Stomach smooth muscle (tissue), 2 donors: Measurements from ENCODE around the gene SH2D4B.

Experiments used
- H3K27ac ChIP-seq: one replicate; pipeline ENCODE4 v1.7.0; 2013; ENCODE audit warnings: mild to moderate bottlenecking, low read length, inconsistent platforms
- H3K27me3 ChIP-seq, 2 donors: one replicate each; pipeline ENCODE4 v1.7.0; 2013; ENCODE audit warnings: low read length in 2 of 2; ENCODE audit not compliant: insufficient read depth in 2 of 2, control insufficient read depth in 1 of 2
- H3K36me3 ChIP-seq, 2 donors: one replicate each; pipeline ENCODE4 v1.7.0; 2013; ENCODE audit warnings: low read length in 2 of 2; ENCODE audit not compliant: control insufficient read depth in 2 of 2, insufficient read depth in 2 of 2
- H3K4me1 ChIP-seq: one replicate; pipeline ENCODE4 v1.7.0; 2013; ENCODE audit warnings: low read length; ENCODE audit not compliant: control insufficient read depth, insufficient read depth
- H3K4me3 ChIP-seq, 2 donors: one replicate each; pipeline ENCODE4 v1.7.0; 2013; ENCODE audit warnings: low read length in 2 of 2
- H3K9ac ChIP-seq, 2 donors: one replicate each; pipeline ENCODE4 v1.7.0; 2013; ENCODE audit warnings: low read length in 2 of 2, mild to moderate bottlenecking in 1 of 2
- H3K9me3 ChIP-seq, 2 donors: one replicate each; pipeline ENCODE4 v1.7.0; 2013; ENCODE audit warnings: low read length in 2 of 2; ENCODE audit not compliant: control insufficient read depth in 2 of 2
- donor health status: healthy.
- donor health status: Pancreatic carcinoma.

The SH2D4B gene

GRCh38 chr10:80537736-80538480, at the start of gene SH2D4B:
TSS of gene SH2D4B (plus strand) at chr10:80537902. CDS start at chr10:80538332, 430 bp downstream.
- H3K36me3 ChIP-seq: no peaks in the 10 kb centered on the region
- peaks cover 6% of the 10 kb centered on the region for H3K4me1 ChIP-seq
- H3K27ac ChIP-seq: no peak within 1 kb of the TSS
- H3K27me3 ChIP-seq: no peaks in the 10 kb centered on the region
- H3K4me3 ChIP-seq: no peak within 1 kb of the TSS
- no peak within 1 kb of the TSS for H3K9ac ChIP-seq
- no peaks in the 10 kb centered on the region for H3K9me3 ChIP-seq

GRCh38 chr10:80488539-80489066, 49.1 kb upstream of the SH2D4B start:
- Histone ChIP-seq H3K27me3 (no peaks in the 10 kb centered on the region), H3K4me1 (peaks cover 14% of the 10 kb centered on the region), H3K9me3 (no peaks in the 10 kb centered on the region), H3K27ac (no peak overlapping the region), H3K4me3 (no peak overlapping the region), H3K36me3 (peaks cover 7 to 27% of the 10 kb centered on the region in 2 donors), H3K9ac (no peak overlapping the region)

- no peak overlapping the region for H3K27ac ChIP-seq
- H3K9me3 ChIP-seq: no peaks in the 10 kb centered on the region
- peaks cover 7 to 27% of the 10 kb centered on the region in 2 donors for H3K36me3 ChIP-seq
- no peak overlapping the region for H3K9ac ChIP-seq
- no peak overlapping the region for H3K4me3 ChIP-seq
- H3K4me1 ChIP-seq: peaks cover 14% of the 10 kb centered on the region
- no peaks in the 10 kb centered on the region for H3K27me3 ChIP-seq
These were observed 48.2 kb upstream of the SH2D4B start for GRCh38 chr10:80489371-80490112.

GRCh38 chr10:80491251-80492102, 46.2 kb upstream of the SH2D4B start:
- Histone ChIP-seq H3K27me3 (no peaks in the 10 kb centered on the region), H3K4me3 (no peak overlapping the region), H3K4me1 (peaks cover 13% of the 10 kb centered on the region), H3K36me3 (peaks cover 7 to 27% of the 10 kb centered on the region in 2 donors), H3K9me3 (no peaks in the 10 kb centered on the region), H3K9ac (no peak overlapping the region), H3K27ac (no peak overlapping the region)

GRCh38 chr10:80492848-80493521, 44.7 kb upstream of the SH2D4B start:
- Histone ChIP-seq H3K27ac (no peak overlapping the region), H3K36me3 (peaks cover 7 to 27% of the 10 kb centered on the region in 2 donors), H3K4me3 (no peak overlapping the region), H3K9ac (no peak overlapping the region), H3K4me1 (peaks cover 13% of the 10 kb centered on the region), H3K9me3 (no peaks in the 10 kb centered on the region), H3K27me3 (no peaks in the 10 kb centered on the region)

GRCh38 chr10:80493522-80494051, 44.1 kb upstream of the SH2D4B start:
- Histone ChIP-seq H3K9me3 (no peaks in the 10 kb centered on the region), H3K36me3 (peaks cover 7 to 27% of the 10 kb centered on the region in 2 donors), H3K27ac (no peak overlapping the region), H3K4me3 (no peak overlapping the region), H3K27me3 (no peaks in the 10 kb centered on the region), H3K9ac (no peak overlapping the region), H3K4me1 (peaks cover 17% of the 10 kb centered on the region)

- Histone ChIP-seq H3K4me3 (no peak overlapping the region), H3K27ac (no peak overlapping the region), H3K4me1 (peaks cover 39% of the 10 kb centered on the region), H3K36me3 (peaks cover 0 to 2% of the 10 kb centered on the region in 2 donors), H3K9ac (no peak overlapping the region), H3K9me3 (no peaks in the 10 kb centered on the region), H3K27me3 (no peaks in the 10 kb centered on the region)
These were observed 41.0 kb upstream of the SH2D4B start for GRCh38 chr10:80496555-80497172.

- no peaks in the 10 kb centered on the region for H3K27me3 ChIP-seq
- H3K27ac ChIP-seq: peak overlapping the region; percentile 58
- H3K4me3 ChIP-seq: no peak overlapping the region
- H3K36me3 ChIP-seq: no peaks in the 10 kb centered on the region
- H3K9ac ChIP-seq: peak overlapping the region in 1 of 2 donors; percentile 36
- no peaks in the 10 kb centered on the region for H3K9me3 ChIP-seq
- peaks cover 42% of the 10 kb centered on the region for H3K4me1 ChIP-seq
These were observed 40.3 kb upstream of the SH2D4B start for GRCh38 chr10:80497187-80498077.
